WTC11 (cell line): ENCODE results near the gene SIM1. TPM values are rescaled to one million over a fixed set of nuclear protein-coding genes. Genes with fewer than 3 reads are reported as not detected.

Source experiments
- ATAC-seq: fragments of 200-7000 bp; cut with Tn5 transposase; 2 replicates; pipeline ENCODE4 v1.10.0; 2021; ENCODE audit warnings: mild to moderate bottlenecking, moderate library complexity
- CTCF ChIA-PET: fragments of 300-600 bp; sonication (Branson Sonifier 250); formaldehyde crosslinking; loops from one replicate; lab custom pipeline; 2021; ENCODE audit warnings: antibody characterized with exemption; lab: Charles Lee
- POLR2A ChIA-PET: fragments of 350-600 bp; sonication (Branson Sonifier 250); formaldehyde crosslinking; loops from one replicate; lab custom pipeline; 2021; ENCODE audit warnings: antibody characterized with exemption; lab: Charles Lee
- DNase-seq: peaks from one replicate; pipeline ENCODE4 v3.0.0; 2021; ENCODE audit warnings: low spot score
- H3K27ac Mint-ChIP-seq: 2 replicates; pipeline ENCODE4 v1.8.0; 2021; ENCODE audit warnings: mixed read lengths
- H3K27me3 Mint-ChIP-seq: 2 replicates; pipeline ENCODE4 v1.8.0; 2021; ENCODE audit warnings: low read depth, mild to moderate bottlenecking, moderate library complexity, mixed read lengths
- H3K36me3 Mint-ChIP-seq: 2 replicates; pipeline ENCODE4 v1.8.0; 2021; ENCODE audit warnings: mixed read lengths
- H3K4me1 Mint-ChIP-seq: 2 replicates; pipeline ENCODE4 v1.8.0; 2022; ENCODE audit warnings: mixed read lengths
- H3K4me3 Mint-ChIP-seq: 2 replicates; pipeline ENCODE4 v1.8.0; 2021; ENCODE audit warnings: mild to moderate bottlenecking, moderate library complexity, mixed read lengths
- H3K9me3 Mint-ChIP-seq: 2 replicates; pipeline ENCODE4 v1.8.0; 2021; ENCODE audit warnings: mixed read lengths
- ATF1 ChIP-seq: sonication (generic); formaldehyde crosslinking; IDR thresholded peaks from 2 replicates; pipeline ENCODE4 v1.8.1; 2023; ENCODE audit warnings: mild to moderate bottlenecking, moderate library complexity, missing genetic modification reagents
- ATF3 ChIP-seq: sonication (generic); formaldehyde crosslinking; conservative IDR thresholded peaks from 2 replicates; pipeline ENCODE4 v1.8.1; 2022; ENCODE audit warnings: mild to moderate bottlenecking, missing genetic modification reagents
- CREM ChIP-seq: sonication (generic); formaldehyde crosslinking; IDR thresholded peaks from 2 replicates; pipeline ENCODE4 v1.8.1; 2022; ENCODE audit warnings: mild to moderate bottlenecking, missing genetic modification reagents, moderate library complexity
- GRHL2 ChIP-seq: fragments of 250-450 bp; sonication (Bioruptor Pico); IDR thresholded peaks from 2 replicates; pipeline ENCODE4 v1.8.0; 2022; ENCODE audit warnings: mild to moderate bottlenecking, moderate library complexity; ENCODE audit not compliant: insufficient replicate concordance, severe bottlenecking
- KAT7 ChIP-seq: sonication (generic); formaldehyde crosslinking; IDR thresholded peaks from 2 replicates; pipeline ENCODE4 v1.8.1; 2023; ENCODE audit warnings: missing genetic modification reagents, mild to moderate bottlenecking, borderline replicate concordance
- SMAD3 ChIP-seq: sonication (generic); formaldehyde crosslinking; IDR thresholded peaks from 2 replicates; pipeline ENCODE4 v1.8.0; 2022; ENCODE audit warnings: missing genetic modification reagents, mild to moderate bottlenecking, borderline replicate concordance
- SP1 ChIP-seq: sonication (generic); formaldehyde crosslinking; conservative IDR thresholded peaks from 2 replicates; pipeline ENCODE4 v1.8.1; 2022; ENCODE audit warnings: missing genetic modification reagents
- TCF7 ChIP-seq: sonication (generic); formaldehyde crosslinking; IDR thresholded peaks from 2 replicates; pipeline ENCODE4 v1.8.0; 2022; ENCODE audit warnings: mild to moderate bottlenecking, low read depth, missing genetic modification reagents, moderate library complexity
- TP53 ChIP-seq: sonication (generic); formaldehyde crosslinking; IDR thresholded peaks from 2 replicates; pipeline ENCODE4 v1.8.1; 2023; ENCODE audit warnings: mild to moderate bottlenecking, missing genetic modification reagents
- USF2 ChIP-seq: sonication (generic); formaldehyde crosslinking; IDR thresholded peaks from 2 replicates; pipeline ENCODE4 v1.8.1; 2023; ENCODE audit warnings: mild to moderate bottlenecking, missing genetic modification reagents, moderate library complexity
- ZMAT4 ChIP-seq: fragments of 250-450 bp; sonication (Bioruptor Pico); IDR thresholded peaks from 2 replicates; pipeline ENCODE4 v1.9.0; 2021; ENCODE audit warnings: mild to moderate bottlenecking
- ZNF263 ChIP-seq: sonication (generic); formaldehyde crosslinking; IDR thresholded peaks from 2 replicates; pipeline ENCODE4 v1.8.1; 2022; ENCODE audit warnings: low read depth, mild to moderate bottlenecking, moderate library complexity, missing genetic modification reagents
- ZNF317 ChIP-seq: sonication (generic); formaldehyde crosslinking; IDR thresholded peaks from 2 replicates; pipeline ENCODE4 v1.8.1; 2023; ENCODE audit warnings: low read depth, mild to moderate bottlenecking, moderate library complexity, missing genetic modification reagents, borderline replicate concordance
- ZNF396 ChIP-seq: fragments of 250-450 bp; sonication (Bioruptor Pico); IDR thresholded peaks from 2 replicates; pipeline ENCODE4 v1.8.0; 2021; ENCODE audit warnings: mild to moderate bottlenecking, moderate library complexity, borderline replicate concordance
- ZNF671 ChIP-seq: fragments of 250-450 bp; sonication (Bioruptor Pico); IDR thresholded peaks from 2 replicates; pipeline ENCODE4 v1.8.0; 2021; ENCODE audit warnings: mild to moderate bottlenecking
- total RNA-seq: library from RNA; stranded (reverse); gene quantifications from 3 replicates; pipeline ENCODE4 v1.2.3, GENCODE V29; 2021
- TF ChIP-seq, protein P1 (sequence below): sonication (generic); formaldehyde crosslinking; IDR thresholded peaks from 2 replicates; pipeline ENCODE4 v1.8.1; 2022; ENCODE audit warnings: missing genetic modification reagents, borderline replicate concordance
- TF ChIP-seq, protein P2 (sequence below): fragments of 250-450 bp; sonication (Bioruptor Pico); IDR thresholded peaks from 2 replicates; pipeline ENCODE4 v1.9.0; 2021; ENCODE audit warnings: mild to moderate bottlenecking
- TF ChIP-seq, protein P3 (sequence below): fragments of 250-450 bp; sonication (Bioruptor Pico); IDR thresholded peaks from 2 replicates; pipeline ENCODE4 v1.8.0; 2021; ENCODE audit warnings: mild to moderate bottlenecking
- TF ChIP-seq, protein P4 (sequence below): sonication (generic); formaldehyde crosslinking; IDR thresholded peaks from 2 replicates; pipeline ENCODE4 v1.8.0; 2023; ENCODE audit warnings: missing genetic modification reagents, mild to moderate bottlenecking, borderline replicate concordance
- TF ChIP-seq, protein P5 (sequence below): fragments of 250-450 bp; sonication (Bioruptor Pico); conservative IDR thresholded peaks from 2 replicates; pipeline ENCODE4 v1.9.0; 2021; ENCODE audit warnings: mild to moderate bottlenecking

The SIM1 gene
- total RNA-seq, 1 experiment from 2014 or later, result 0.09 TPM

DNA sequence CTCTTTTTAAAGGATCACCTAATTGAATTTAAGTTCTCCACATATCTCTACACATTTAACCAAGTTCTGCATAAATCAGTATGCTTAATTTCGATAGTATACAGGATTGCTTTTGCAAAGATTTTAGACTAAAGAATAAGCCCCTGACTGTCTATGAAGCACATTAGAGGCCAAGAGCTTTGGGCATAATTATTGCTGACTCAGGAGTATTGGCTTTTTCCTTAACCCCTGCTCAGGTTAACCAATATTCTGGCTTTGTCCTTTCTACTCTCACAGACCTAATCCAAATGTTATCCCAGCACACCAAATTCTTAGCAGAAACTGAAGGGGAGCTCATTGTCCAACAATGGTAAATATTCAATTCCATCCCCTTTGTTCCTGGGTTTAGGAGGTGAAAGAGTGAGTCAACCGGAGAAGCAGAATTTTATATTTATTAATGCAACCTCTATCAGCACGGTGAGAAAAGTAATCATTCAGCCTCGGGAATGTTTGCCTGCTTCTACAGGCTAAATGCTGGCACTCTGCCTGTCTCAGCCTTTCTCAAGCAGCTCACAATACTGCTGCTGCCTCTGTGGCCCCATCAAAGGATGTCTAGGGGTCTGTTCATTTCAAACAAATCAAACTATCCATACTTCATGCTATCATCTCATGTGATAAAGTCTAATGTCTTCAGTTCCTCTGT is 125.0 kb downstream of the SIM1 start:
- ChIA-PET CTCF (no interaction called here), POLR2A (no interaction called here)
- Mint-ChIP-seq H3K36me3 (no peaks in the 10 kb centered on the region), H3K27ac (no peak overlapping the region), H3K4me3 (no peak overlapping the region), H3K9me3 (peaks cover 8% of the 10 kb centered on the region), H3K4me1 (no peaks in the 10 kb centered on the region), H3K27me3 (no peaks in the 10 kb centered on the region)
- no peak for DNase-seq
- ATAC-seq, result no peak
- TF ChIP-seq ZNF317 (CRISPR knock-in tag) (no peak), ZNF671 (CRISPR knock-in tag) (no peak), TP53 (CRISPR knock-in tag) (no peak), ZNF263 (CRISPR knock-in tag) (no peak), GRHL2 (CRISPR knock-in tag) (no peak), TCF7 (CRISPR knock-in tag) (no peak), KAT7 (no peak), USF2 (CRISPR knock-in tag) (no peak), CREM (CRISPR knock-in tag) (no peak), ATF1 (CRISPR knock-in tag) (no peak), SP1 (no peak), ZMAT4 (no peak), ATF3 (CRISPR knock-in tag) (no peak), ZNF396 (CRISPR knock-in tag) (no peak), SMAD3 (CRISPR knock-in tag) (no peak)
- TF ChIP-seq, protein P1, sequence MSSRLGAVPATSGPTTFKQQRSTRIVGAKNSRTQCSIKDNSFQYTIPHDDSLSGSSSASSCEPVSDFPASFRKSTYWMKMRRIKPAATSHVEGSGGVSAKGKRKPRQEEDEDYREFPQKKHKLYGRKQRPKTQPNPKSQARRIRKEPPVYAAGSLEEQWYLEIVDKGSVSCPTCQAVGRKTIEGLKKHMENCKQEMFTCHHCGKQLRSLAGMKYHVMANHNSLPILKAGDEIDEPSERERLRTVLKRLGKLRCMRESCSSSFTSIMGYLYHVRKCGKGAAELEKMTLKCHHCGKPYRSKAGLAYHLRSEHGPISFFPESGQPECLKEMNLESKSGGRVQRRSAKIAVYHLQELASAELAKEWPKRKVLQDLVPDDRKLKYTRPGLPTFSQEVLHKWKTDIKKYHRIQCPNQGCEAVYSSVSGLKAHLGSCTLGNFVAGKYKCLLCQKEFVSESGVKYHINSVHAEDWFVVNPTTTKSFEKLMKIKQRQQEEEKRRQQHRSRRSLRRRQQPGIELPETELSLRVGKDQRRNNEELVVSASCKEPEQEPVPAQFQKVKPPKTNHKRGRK (CRISPR knock-in tag), result no peak
- TF ChIP-seq, protein P2, sequence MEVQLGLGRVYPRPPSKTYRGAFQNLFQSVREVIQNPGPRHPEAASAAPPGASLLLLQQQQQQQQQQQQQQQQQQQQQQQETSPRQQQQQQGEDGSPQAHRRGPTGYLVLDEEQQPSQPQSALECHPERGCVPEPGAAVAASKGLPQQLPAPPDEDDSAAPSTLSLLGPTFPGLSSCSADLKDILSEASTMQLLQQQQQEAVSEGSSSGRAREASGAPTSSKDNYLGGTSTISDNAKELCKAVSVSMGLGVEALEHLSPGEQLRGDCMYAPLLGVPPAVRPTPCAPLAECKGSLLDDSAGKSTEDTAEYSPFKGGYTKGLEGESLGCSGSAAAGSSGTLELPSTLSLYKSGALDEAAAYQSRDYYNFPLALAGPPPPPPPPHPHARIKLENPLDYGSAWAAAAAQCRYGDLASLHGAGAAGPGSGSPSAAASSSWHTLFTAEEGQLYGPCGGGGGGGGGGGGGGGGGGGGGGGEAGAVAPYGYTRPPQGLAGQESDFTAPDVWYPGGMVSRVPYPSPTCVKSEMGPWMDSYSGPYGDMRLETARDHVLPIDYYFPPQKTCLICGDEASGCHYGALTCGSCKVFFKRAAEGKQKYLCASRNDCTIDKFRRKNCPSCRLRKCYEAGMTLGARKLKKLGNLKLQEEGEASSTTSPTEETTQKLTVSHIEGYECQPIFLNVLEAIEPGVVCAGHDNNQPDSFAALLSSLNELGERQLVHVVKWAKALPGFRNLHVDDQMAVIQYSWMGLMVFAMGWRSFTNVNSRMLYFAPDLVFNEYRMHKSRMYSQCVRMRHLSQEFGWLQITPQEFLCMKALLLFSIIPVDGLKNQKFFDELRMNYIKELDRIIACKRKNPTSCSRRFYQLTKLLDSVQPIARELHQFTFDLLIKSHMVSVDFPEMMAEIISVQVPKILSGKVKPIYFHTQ, result no peak
- TF ChIP-seq, protein P3, sequence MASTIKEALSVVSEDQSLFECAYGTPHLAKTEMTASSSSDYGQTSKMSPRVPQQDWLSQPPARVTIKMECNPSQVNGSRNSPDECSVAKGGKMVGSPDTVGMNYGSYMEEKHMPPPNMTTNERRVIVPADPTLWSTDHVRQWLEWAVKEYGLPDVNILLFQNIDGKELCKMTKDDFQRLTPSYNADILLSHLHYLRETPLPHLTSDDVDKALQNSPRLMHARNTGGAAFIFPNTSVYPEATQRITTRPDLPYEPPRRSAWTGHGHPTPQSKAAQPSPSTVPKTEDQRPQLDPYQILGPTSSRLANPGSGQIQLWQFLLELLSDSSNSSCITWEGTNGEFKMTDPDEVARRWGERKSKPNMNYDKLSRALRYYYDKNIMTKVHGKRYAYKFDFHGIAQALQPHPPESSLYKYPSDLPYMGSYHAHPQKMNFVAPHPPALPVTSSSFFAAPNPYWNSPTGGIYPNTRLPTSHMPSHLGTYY, result no peak
- TF ChIP-seq, protein P4, sequence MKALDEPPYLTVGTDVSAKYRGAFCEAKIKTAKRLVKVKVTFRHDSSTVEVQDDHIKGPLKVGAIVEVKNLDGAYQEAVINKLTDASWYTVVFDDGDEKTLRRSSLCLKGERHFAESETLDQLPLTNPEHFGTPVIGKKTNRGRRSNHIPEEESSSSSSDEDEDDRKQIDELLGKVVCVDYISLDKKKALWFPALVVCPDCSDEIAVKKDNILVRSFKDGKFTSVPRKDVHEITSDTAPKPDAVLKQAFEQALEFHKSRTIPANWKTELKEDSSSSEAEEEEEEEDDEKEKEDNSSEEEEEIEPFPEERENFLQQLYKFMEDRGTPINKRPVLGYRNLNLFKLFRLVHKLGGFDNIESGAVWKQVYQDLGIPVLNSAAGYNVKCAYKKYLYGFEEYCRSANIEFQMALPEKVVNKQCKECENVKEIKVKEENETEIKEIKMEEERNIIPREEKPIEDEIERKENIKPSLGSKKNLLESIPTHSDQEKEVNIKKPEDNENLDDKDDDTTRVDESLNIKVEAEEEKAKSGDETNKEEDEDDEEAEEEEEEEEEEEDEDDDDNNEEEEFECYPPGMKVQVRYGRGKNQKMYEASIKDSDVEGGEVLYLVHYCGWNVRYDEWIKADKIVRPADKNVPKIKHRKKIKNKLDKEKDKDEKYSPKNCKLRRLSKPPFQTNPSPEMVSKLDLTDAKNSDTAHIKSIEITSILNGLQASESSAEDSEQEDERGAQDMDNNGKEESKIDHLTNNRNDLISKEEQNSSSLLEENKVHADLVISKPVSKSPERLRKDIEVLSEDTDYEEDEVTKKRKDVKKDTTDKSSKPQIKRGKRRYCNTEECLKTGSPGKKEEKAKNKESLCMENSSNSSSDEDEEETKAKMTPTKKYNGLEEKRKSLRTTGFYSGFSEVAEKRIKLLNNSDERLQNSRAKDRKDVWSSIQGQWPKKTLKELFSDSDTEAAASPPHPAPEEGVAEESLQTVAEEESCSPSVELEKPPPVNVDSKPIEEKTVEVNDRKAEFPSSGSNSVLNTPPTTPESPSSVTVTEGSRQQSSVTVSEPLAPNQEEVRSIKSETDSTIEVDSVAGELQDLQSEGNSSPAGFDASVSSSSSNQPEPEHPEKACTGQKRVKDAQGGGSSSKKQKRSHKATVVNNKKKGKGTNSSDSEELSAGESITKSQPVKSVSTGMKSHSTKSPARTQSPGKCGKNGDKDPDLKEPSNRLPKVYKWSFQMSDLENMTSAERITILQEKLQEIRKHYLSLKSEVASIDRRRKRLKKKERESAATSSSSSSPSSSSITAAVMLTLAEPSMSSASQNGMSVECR (CRISPR knock-in tag), result no peak
- TF ChIP-seq, protein P5, sequence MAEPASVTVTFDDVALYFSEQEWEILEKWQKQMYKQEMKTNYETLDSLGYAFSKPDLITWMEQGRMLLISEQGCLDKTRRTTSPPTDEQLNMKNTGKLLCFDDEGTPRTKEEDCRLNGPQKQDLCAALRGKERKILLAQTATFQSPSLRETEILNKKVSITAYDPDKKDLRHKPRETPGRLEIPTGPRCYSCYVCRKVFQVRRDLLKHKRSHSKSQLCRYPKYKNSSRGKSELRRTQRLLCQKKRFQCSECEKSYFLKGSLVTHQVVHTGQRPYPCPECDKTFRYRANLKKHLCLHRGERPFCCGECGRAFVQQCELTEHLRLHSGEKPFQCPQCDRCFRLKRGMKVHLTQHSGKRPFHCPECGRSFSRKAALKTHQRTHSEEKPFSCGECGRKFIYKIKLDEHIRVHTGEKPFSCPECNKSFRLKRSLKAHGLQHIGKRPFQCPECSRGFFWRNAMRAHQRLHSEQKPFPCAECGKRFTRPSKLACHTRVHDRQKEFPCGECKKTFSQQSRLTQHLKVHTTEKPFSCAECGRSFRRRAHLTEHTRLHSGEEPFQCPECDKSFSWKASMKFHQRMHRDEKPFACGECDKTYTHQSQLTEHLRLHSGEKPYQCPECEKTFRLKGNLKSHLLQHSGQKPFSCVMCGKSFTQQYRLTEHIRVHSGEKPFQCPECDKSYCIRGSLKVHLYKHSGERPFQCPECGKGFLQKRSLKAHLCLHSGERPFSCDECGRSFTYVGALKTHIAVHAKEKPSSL (CRISPR knock-in tag), result no peak
